ENCODE measurements around the gene CMTM5.
"Not testable (repeated sequence)": the region's sequence is repeated elsewhere in the genome, so short reads cannot be mapped to it uniquely, and the experiment has no call there.

Gene CMTM5

GRCh38 chr14:23385642-23386265 is 8.9 kb downstream of the CMTM5 start:
- Histone ChIP-seq H3K9me3 (no peaks in the 10 kb centered on the region), H3K4me3 (ENCODE audit: low read depth in 1 of 2, low read length in 1 of 2) (no peak overlapping the region), H3K36me3 (no peaks in the 10 kb centered on the region), H3K27ac (no peak overlapping the region), H3K4me1 (ENCODE audit: control insufficient read depth in 1 of 2, insufficient read depth in 1 of 2, low read depth in 1 of 2, low read length in 1 of 2) (no peaks in the 10 kb centered on the region), H3K27me3 (peaks cover 9% of the 10 kb centered on the region)
- no peak for TF ChIP-seq CTCF (IDR thresholded peaks at IDR 0.05)

GRCh38 chr14:23386266-23386657 is 9.4 kb downstream of the CMTM5 start:
- H3K9me3 ChIP-seq; H3K36me3 ChIP-seq; H3K4me1 ChIP-seq (ENCODE audit: control insufficient read depth in 1 of 2, insufficient read depth in 1 of 2, low read depth in 1 of 2, low read length in 1 of 2); H3K4me3 ChIP-seq (ENCODE audit: low read depth in 1 of 2, low read length in 1 of 2); H3K27me3 ChIP-seq; H3K27ac ChIP-seq: not testable (repeated sequence)

- no peaks in the 10 kb centered on the region for H3K36me3 ChIP-seq
- TF ChIP-seq CTCF (IDR thresholded peaks at IDR 0.05), result no peak
- no peak overlapping the region for H3K27ac ChIP-seq
- peaks cover 5% of the 10 kb centered on the region for H3K27me3 ChIP-seq
- no peak overlapping the region for H3K4me3 ChIP-seq (ENCODE audit: low read depth in 1 of 2, low read length in 1 of 2)
- H3K4me1 ChIP-seq (ENCODE audit: control insufficient read depth in 1 of 2, insufficient read depth in 1 of 2, low read depth in 1 of 2, low read length in 1 of 2), result no peaks in the 10 kb centered on the region
- H3K9me3 ChIP-seq, result no peaks in the 10 kb centered on the region
Observed at GRCh38 chr14:23386999-23387398, 10.2 kb downstream of the CMTM5 start.

GRCh38 chr14:23387916-23388882 is 11.4 kb downstream of the CMTM5 start:
- H3K27ac ChIP-seq, result no peak overlapping the region
- no peak for TF ChIP-seq CTCF (IDR thresholded peaks at IDR 0.05)

GRCh38 chr14:23388996-23389395 is 12.2 kb downstream of the CMTM5 start:
- Histone ChIP-seq H3K27me3 (peaks cover 11% of the 10 kb centered on the region), H3K36me3 (no peaks in the 10 kb centered on the region), H3K4me1 (ENCODE audit: control insufficient read depth in 1 of 2, insufficient read depth in 1 of 2, low read depth in 1 of 2, low read length in 1 of 2) (no peaks in the 10 kb centered on the region), H3K27ac (no peak overlapping the region), H3K4me3 (ENCODE audit: low read depth in 1 of 2, low read length in 1 of 2) (no peak overlapping the region), H3K9me3 (no peaks in the 10 kb centered on the region)
- TF ChIP-seq CTCF (IDR thresholded peaks at IDR 0.05), result no peak

More at GRCh38 chr14:23387916-23388882, 11.4 kb downstream of the CMTM5 start:
- Histone ChIP-seq H3K4me3 (ENCODE audit: low read depth in 1 of 2, low read length in 1 of 2) (no peak overlapping the region), H3K9me3 (no peaks in the 10 kb centered on the region), H3K4me1 (ENCODE audit: control insufficient read depth in 1 of 2, insufficient read depth in 1 of 2, low read depth in 1 of 2, low read length in 1 of 2) (no peaks in the 10 kb centered on the region), H3K36me3 (no peaks in the 10 kb centered on the region), H3K27me3 (peaks cover 7% of the 10 kb centered on the region)

GRCh38 chr14:23389396-23389795 is 12.6 kb downstream of the CMTM5 start:
- no peak overlapping the region for H3K27ac ChIP-seq
- H3K27me3 ChIP-seq, result peaks cover 11% of the 10 kb centered on the region
- H3K9me3 ChIP-seq, result no peaks in the 10 kb centered on the region
- no peak overlapping the region for H3K4me3 ChIP-seq (ENCODE audit: low read depth in 1 of 2, low read length in 1 of 2)
- H3K4me1 ChIP-seq (ENCODE audit: control insufficient read depth in 1 of 2, insufficient read depth in 1 of 2, low read depth in 1 of 2, low read length in 1 of 2), result no peaks in the 10 kb centered on the region
- H3K36me3 ChIP-seq, result no peaks in the 10 kb centered on the region
- TF ChIP-seq CTCF (IDR thresholded peaks at IDR 0.05), result no peak

- H3K27ac ChIP-seq; H3K4me1 ChIP-seq (ENCODE audit: control insufficient read depth in 1 of 2, insufficient read depth in 1 of 2, low read depth in 1 of 2, low read length in 1 of 2); H3K4me3 ChIP-seq (ENCODE audit: low read depth in 1 of 2, low read length in 1 of 2); H3K9me3 ChIP-seq; H3K36me3 ChIP-seq: not testable (repeated sequence)
- peaks cover 11% of the 10 kb centered on the region for H3K27me3 ChIP-seq
Observed at GRCh38 chr14:23389871-23390270, 13.0 kb downstream of the CMTM5 start.
